Prostate gland (tissue), 2 donors: ENCODE results near the gene VKORC1L1.
"Not testable (repeated sequence)": the region's sequence is repeated elsewhere in the genome, so short reads cannot be mapped to it uniquely, and the experiment has no call there.

Experiments used
- CTCF ChIP-seq, 4 experiments: fragments of 200-600 bp in 2 of 4; fragments of 450-650 bp in 2 of 4; sonication (generic) in 2 of 4; IDR thresholded peaks; 1 replicate in 3 of 4; 2 replicates in 1 of 4; pipeline ENCODE4 v1.5.1; 2016 to 2019; ENCODE audit warnings: antibody characterized with exemption in 4 of 4, mild to moderate bottlenecking in 2 of 4, moderate library complexity in 2 of 4
- POLR2A ChIP-seq: fragments of 450-650 bp; IDR thresholded peaks from one replicate; pipeline ENCODE4 v1.6.1; 2016; ENCODE audit warnings: antibody characterized with exemption, mild to moderate bottlenecking

GRCh38 chr7:65884983-65885382 lies 12.1 kb downstream of the VKORC1L1 start:
- TF ChIP-seq CTCF (IDR thresholded peaks at IDR 0.05); POLR2A: not testable (repeated sequence)
